Myocyte (in vitro differentiated cells): Measurements from ENCODE around the gene DVL1. TPM values are rescaled to one million over a fixed set of nuclear protein-coding genes. Genes with fewer than 3 reads are reported as not detected.

ENCODE experiments used
- DNase-seq: peaks from one replicate; pipeline ENCODE4 v3.0.0-alpha.2; 2012; ENCODE audit warnings: low read depth
- total RNA-seq: library from RNA; depleted of rRNA; stranded (reverse); fragments of >200 nt; gene quantifications from 2 replicates; pipeline ENCODE4 v1.2.3, GENCODE V29; 2014

DVL1 gene
- total RNA-seq, 1 donor from 2014 or later: 137 TPM

- DNase-seq: peak; percentile 38
Observed at GRCh38 chr1:1356796-1357401, 7.7 kb upstream of the DVL1 start.

GRCh38 chr1:1356166-1356795 lies 7.1 kb upstream of the DVL1 start:
- DNase-seq: no peak

- no peak for DNase-seq
Observed at GRCh38 chr1:1355416-1355815, 6.2 kb upstream of the DVL1 start.

GRCh38 chr1:1354271-1355247 lies 5.3 kb upstream of the DVL1 start:
- no peak for DNase-seq

GRCh38 chr1:1353389-1354151 lies 4.4 kb upstream of the DVL1 start:
- no peak for DNase-seq

GRCh38 chr1:1352786-1353388 lies 3.7 kb upstream of the DVL1 start:
- DNase-seq: no peak

GRCh38 chr1:1351511-1352427 lies 2.6 kb upstream of the DVL1 start:
- DNase-seq: peak; percentile 55

- no peak for DNase-seq
Observed at GRCh38 chr1:1348420-1349255, 580 bp downstream of the DVL1 start.

GRCh38 chr1:1347663-1348419 lies 1.4 kb downstream of the DVL1 start:
- DNase-seq: peak; percentile 60

- DNase-seq: no peak
Observed at GRCh38 chr1:1347026-1347595, 2.1 kb downstream of the DVL1 start.

GRCh38 chr1:1346501-1346890 lies 2.7 kb downstream of the DVL1 start:
- DNase-seq: no peak

- DNase-seq: no peak
Observed at GRCh38 chr1:1345860-1346500, 3.2 kb downstream of the DVL1 start.

- peak; percentile 68 for DNase-seq
Observed at GRCh38 chr1:1345384-1345783, 3.8 kb downstream of the DVL1 start.

- DNase-seq: peak; percentile 54
Observed at GRCh38 chr1:1344655-1345361, 4.4 kb downstream of the DVL1 start.

GRCh38 chr1:1343811-1344421 lies 5.3 kb downstream of the DVL1 start:
- no peak for DNase-seq

- DNase-seq: no peak
Observed at GRCh38 chr1:1342584-1343115, 6.6 kb downstream of the DVL1 start.
